GM18873 (cell line): Measurements from ENCODE around the gene RNF4.
A peak's percentile ranks its signal among the peaks of the same experiment; 100 is the strongest.
"Not testable (repeated sequence)": the region's sequence is repeated elsewhere in the genome, so short reads cannot be mapped to it uniquely, and the experiment has no call there.

ENCODE experiments used
- ATAC-seq: cut with Tn5 transposase; IDR thresholded peaks from one replicate; pipeline ENCODE4 v1.9.1; 2021; ENCODE audit warnings: mild to moderate bottlenecking, moderate library complexity, moderate number of reproducible peaks; ENCODE audit not compliant: unreplicated experiment, low FRiP score

RNF4 gene

GRCh38 chr4:2515830-2516550 lies 47.1 kb downstream of the RNF4 start:
- ATAC-seq, result no peak

- ATAC-seq, result no peak
These were observed 47.7 kb downstream of the RNF4 start for GRCh38 chr4:2516635-2517034.

- ATAC-seq, result no peak
These were observed 57.7 kb downstream of the RNF4 start for GRCh38 chr4:2526559-2526958.

- ATAC-seq, result no peak
These were observed 66.0 kb downstream of the RNF4 start for GRCh38 chr4:2534904-2535375.

GRCh38 chr4:2535376-2536192 lies 66.7 kb downstream of the RNF4 start:
- peak; percentile 27 for ATAC-seq

- ATAC-seq, result peak; percentile 88
These were observed 67.5 kb downstream of the RNF4 start, which contains the start of gene FAM193A for GRCh38 chr4:2536193-2537010. Gene FAM193A, plus strand, starts transcription at chr4:2536647. Its CDS starts 269 bp downstream, at chr4:2536916.

GRCh38 chr4:2537011-2537830 lies 68.3 kb downstream of the RNF4 start:
- no peak for ATAC-seq

GRCh38 chr4:2543580-2544191 lies 74.8 kb downstream of the RNF4 start:
- not testable (repeated sequence) for ATAC-seq

GRCh38 chr4:2545321-2546013 lies 76.6 kb downstream of the RNF4 start:
- ATAC-seq, result no peak

- no peak for ATAC-seq
These were observed 77.4 kb downstream of the RNF4 start for GRCh38 chr4:2546286-2546823.

- ATAC-seq, result not testable (repeated sequence)
These were observed 78.2 kb downstream of the RNF4 start for GRCh38 chr4:2546961-2547691.

GRCh38 chr4:2551118-2551517 lies 82.2 kb downstream of the RNF4 start:
- no peak for ATAC-seq

GRCh38 chr4:2552806-2553205 lies 83.9 kb downstream of the RNF4 start:
- ATAC-seq, result no peak

GRCh38 chr4:2558301-2558700 lies 89.4 kb downstream of the RNF4 start:
- no peak for ATAC-seq

- ATAC-seq, result no peak
These were observed 91.3 kb downstream of the RNF4 start for GRCh38 chr4:2560167-2560566.
